Amniotic stem cell (primary cell): ENCODE results near the gene SELP.
A peak's percentile ranks its signal among the peaks of the same experiment; 100 is the strongest.

Experiments used
- DNase-seq: peaks from one replicate; lab custom pipeline; 2025; lab: John Stamatoyannopoulos, UW

SELP gene

GRCh38 chr1:169620565-169620964 is 9.4 kb downstream of the SELP start:
- DNase-seq: no peak

- DNase-seq: no peak
These were observed 11.6 kb downstream of the SELP start for GRCh38 chr1:169618367-169618766.

DNA sequence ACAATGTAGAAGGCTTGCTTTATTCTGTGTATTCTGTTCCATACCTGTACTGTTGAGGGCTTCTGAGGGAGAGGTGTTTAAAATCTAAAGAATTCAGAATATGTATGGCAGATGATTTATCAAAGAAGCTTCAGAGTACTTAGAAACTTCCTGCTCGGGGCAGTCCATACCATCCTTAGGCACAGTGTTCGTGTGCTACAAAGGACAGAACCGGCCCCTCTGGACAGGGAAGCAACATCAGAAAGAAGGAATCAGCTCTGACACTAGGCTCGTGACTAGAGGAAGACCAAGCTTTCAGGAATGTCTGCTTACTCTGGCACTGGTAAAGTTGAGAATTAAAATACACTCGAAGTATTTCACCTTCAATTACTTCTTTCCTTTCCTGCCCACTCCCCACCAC is 14.1 kb downstream of the SELP start:
- no peak for DNase-seq

DNA sequence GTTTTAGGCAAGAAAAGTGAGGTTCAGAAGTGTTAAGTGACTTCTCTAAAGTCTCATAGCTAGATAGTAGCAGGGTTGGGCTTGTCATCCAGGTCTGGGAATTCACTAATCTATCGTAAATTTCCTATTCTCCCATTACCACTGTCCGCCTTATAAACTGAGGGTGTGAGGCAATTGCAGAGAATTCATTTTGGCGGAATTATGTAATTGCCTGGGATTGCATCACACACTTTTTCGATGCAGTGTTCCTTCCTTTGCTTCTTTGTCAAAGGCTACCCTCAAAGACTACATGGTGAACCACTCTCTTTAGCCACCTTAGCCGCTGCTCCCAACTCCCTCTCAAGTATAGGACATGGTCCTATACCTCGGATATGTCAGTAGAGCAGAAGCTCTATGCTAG is 19.1 kb downstream of the SELP start:
- DNase-seq: no peak

DNA sequence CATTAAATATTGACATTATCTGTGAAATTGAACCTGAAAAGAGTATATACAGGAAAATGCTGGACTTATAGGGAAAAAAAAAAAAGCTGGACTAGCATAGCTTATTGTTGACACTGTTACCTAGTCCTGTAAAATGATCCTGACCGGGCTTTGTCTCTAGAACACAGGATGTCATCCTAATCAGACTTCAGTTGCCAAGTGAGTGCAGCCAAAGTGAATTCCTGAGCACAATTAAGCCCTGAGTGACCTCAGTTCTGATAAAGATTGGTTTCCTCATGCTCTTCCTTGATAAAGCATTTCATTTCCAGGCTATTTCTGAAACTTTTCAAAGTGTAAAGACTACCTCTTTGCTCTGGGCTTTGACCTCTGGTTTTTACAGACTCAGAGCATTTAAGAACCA is 19.8 kb downstream of the SELP start:
- no peak for DNase-seq

DNA sequence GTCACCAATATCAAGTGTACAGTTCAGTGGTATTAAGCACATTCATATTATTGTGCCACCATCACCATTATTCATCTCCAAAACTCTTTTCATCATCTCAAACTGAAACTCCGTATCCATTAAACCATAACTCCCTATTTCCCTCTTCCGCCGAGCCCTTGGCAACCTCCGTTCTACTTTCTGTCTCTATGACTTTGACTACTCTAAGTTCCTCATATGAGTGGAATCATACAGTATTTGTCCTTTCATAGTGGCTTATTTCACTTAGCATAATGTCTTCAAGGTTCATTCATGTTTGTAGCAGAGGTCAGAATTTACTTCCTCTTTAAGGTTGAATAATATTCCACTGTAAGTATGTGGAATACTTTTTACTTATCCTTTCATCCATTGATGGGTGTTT is 21.7 kb downstream of the SELP start:
- no peak for DNase-seq

GRCh38 chr1:169604781-169605560 is 25.0 kb downstream of the SELP start:
- no peak for DNase-seq

DNA sequence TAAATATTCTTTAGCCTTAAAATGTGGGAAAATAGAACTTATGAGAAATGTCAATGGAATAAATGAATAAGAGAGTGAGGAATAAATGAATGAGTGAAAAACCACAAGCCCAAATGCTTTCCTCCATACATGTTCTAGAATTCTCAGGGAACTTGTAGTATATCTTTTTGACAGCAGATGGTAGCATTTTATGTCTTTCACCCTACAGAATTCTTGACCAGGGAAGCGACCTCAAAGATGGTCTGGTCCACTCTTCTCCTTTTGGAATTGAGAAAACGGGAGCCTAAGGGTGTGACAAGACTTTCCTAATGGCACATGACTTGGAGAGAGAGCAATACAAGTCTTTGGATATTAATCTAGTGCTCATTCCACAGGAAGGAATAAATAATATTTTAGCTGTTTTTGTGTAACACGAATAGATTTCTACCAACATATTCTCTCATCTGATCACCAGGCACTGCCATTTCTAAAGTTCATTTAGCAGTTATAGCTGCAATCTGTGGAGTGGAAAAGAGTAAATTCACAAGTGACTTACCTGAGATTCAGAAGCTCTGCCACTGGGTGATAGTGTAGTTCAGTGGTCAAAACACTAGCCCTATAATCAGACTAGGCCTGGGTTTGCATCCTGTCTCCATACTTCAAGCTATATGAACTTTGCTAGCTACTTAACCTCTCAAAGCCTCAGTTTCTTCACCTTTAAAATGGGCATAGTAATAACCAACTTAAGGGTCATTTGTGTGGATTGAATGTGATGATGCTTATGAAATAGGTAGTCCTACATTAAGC is 28.6 kb downstream of the SELP start:
- no peak for DNase-seq

DNA sequence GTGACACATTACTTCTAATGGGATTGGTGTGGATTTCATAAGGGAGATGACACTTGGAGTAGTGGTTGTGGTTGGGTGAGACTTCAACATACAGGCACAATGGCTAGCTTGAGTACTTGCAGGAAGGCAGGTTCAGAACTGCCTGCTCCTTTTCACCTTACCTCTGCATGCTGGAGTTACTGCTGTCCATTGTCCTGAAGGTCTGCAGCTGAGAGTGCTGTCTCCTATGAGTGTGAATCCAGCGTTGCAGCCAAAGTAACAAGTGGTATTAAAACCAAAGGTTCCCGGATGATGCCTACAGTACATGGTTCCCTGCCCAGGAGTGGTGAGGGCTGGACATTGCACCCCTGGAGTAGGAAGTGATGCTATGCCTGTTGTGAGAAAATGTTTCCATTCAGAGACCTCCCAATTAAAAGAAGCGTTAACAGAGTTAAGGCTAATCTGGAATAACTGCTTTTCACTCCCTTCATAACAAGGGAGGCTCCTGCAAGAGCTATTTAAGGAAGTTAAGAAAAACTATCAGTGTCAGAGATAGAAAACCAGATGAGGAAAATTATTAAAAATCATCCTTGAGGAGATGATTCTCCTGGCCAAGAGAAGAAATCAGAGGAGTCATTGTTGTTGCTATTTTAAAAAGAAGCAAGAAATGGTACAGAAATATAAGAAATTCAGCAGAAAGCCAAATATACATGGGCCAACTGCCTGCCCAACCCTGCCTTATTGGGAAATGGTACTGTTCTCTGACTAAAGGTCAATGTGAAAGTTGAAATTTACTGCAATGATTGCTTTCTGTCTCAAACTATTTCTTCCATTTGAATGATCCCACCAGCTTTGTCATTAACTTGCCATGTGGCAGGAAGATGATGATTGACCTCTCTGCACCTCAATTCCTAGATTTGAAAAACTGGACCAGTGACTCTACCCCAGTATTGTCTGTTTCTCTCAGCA is 33.9 kb downstream of the SELP start:
- no peak for DNase-seq

- DNase-seq: no peak
These were observed 35.5 kb downstream of the SELP start for GRCh38 chr1:169594391-169594790.

DNA sequence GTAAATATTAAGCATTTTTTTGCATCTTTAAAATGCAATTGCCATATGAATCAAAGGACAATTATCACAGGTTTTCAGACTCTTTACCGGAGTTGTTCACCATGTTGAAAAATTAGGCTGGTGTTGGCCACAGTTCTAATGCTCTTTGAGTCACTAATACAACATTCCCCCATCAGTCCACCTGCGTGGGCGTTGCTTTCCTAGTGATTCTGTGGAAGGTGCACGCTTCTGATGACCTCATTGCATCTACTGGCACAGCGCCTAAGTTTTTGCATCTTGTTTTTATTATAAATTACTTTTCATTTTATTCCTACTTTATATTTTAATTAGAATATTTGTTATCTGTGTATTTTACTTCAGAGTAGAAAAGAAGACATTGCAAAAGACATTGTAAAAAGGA is 39.0 kb downstream of the SELP start:
- DNase-seq: no peak

DNA sequence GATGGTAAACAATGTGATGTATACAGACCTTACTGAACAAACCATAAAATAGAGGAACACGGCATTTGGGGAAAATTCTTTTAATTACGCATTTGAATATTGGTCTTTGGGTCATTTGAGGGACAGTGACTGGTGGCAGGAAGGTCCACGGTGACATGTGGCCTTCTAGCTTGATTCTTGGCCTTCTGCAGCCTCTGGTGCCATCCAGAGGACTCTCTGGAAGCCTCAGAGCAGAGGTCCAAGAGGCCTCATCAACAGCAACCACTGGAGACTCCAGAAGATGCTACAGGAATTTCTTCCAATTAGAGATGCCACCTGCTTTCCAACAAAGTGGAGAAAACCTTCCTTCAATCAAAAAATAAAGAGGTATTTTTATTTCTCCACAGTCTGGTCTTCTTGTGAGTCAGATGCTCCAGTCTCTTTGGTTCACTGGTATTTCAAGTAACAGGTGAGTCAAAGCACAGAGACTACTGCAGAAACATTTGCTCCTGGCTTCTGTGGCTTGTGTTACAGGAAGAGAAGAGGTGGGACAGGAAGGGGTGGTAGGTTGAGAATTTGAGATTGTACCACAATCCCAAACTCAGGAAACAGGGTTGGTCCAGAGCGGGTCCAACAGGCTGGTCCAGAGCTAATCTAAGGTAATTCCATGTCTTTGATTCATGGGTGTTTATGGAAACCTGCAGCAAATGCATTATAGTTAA is 41.0 kb downstream of the SELP start:
- no peak for DNase-seq

- DNase-seq: no peak
These were observed 41.8 kb downstream of the SELP start for GRCh38 chr1:169588112-169588511.

- DNase-seq: peak; percentile 18
These were observed 43.3 kb downstream of the SELP start, which contains the start of gene F5 for GRCh38 chr1:169586395-169587255. TSS of gene F5 (minus strand) at chr1:169586481. CDS start at chr1:169586386, 95 bp downstream.

GRCh38 chr1:169586067-169586394 is 43.9 kb downstream of the SELP start:
- no peak for DNase-seq

- DNase-seq: no peak
These were observed 44.7 kb downstream of the SELP start for GRCh38 chr1:169585181-169585580.

DNA sequence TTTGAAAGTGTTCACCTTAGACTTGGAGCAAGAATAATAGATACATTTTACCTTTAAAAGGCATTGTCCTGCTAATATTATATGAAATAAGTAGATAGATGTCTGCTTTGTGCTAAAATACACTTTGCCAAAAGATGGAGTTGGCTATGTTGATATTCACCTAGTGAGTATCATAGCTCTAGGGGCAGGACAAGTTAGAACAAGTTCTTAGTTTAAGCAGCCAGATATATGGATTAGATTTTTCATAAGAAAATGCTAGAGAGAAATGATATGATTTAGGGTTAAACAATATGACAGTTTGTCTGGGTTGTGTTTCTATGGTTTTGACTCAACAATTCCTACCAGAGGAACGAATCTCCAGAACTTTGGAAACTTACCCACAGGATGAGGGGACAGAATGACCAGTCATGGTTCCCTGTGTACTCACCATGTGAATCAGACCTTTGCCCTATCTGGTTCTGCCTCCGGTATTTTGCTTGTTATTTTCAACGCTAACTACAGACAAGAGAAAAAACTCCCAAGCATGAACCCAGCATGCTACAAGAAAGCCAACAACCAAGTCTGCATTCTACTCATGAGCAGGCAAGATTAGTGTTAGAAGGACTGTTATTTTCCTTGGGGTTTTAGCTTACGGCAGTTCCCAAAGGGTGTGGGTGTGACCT is 45.3 kb downstream of the SELP start:
- no peak for DNase-seq

- DNase-seq: no peak
These were observed 51.8 kb downstream of the SELP start for GRCh38 chr1:169577981-169578738.

- DNase-seq: no peak
These were observed 53.0 kb downstream of the SELP start for GRCh38 chr1:169576935-169577331.
